T-helper 1 cell treated with Interleukin-12 subunit alpha and Interleukin-12 subunit beta and Interleukin-4 antibody, amounts not matched to agents 30 μg/mL and 1 μg/mL, for 36 hours (primary cell): Measurements from ENCODE around the gene MXRA7.
"Not testable (repeated sequence)": the region's sequence is repeated elsewhere in the genome, so short reads cannot be mapped to it uniquely, and the experiment has no call there.

ENCODE experiments used
- H3K27ac Mint-ChIP-seq: one replicate; pipeline ENCODE4 v1.8.0; 2021; ENCODE audit warnings: mild to moderate bottlenecking, mixed read lengths
- H3K27me3 Mint-ChIP-seq: one replicate; pipeline ENCODE4 v1.8.0; 2021; ENCODE audit warnings: low read depth, mixed read lengths
- H3K36me3 Mint-ChIP-seq: one replicate; pipeline ENCODE4 v1.8.0; 2021; ENCODE audit warnings: low read depth, mixed read lengths
- H3K4me1 Mint-ChIP-seq: one replicate; pipeline ENCODE4 v1.8.0; 2021; ENCODE audit warnings: low read depth, mixed read lengths
- H3K4me3 Mint-ChIP-seq: one replicate; pipeline ENCODE4 v1.8.0; 2021; ENCODE audit warnings: mild to moderate bottlenecking, moderate library complexity, mixed read lengths
- H3K9me3 Mint-ChIP-seq: one replicate; pipeline ENCODE4 v1.8.0; 2021; ENCODE audit warnings: mixed read lengths

Gene MXRA7

GRCh38 chr17:76727745-76728456 lies 17.1 kb upstream of the MXRA7 start:
- Mint-ChIP-seq H3K4me3 (peak overlapping the region; percentile 95), H3K27ac (peak overlapping the region; percentile 99), H3K36me3 (peaks cover 39% of the 10 kb centered on the region), H3K9me3 (no peaks in the 10 kb centered on the region), H3K27me3 (no peaks in the 10 kb centered on the region), H3K4me1 (peaks cover 28% of the 10 kb centered on the region)

- Mint-ChIP-seq H3K9me3 (no peaks in the 10 kb centered on the region), H3K27me3 (no peaks in the 10 kb centered on the region), H3K36me3 (peaks cover 42% of the 10 kb centered on the region), H3K27ac (peak within 1 kb of the TSS; percentile 99), H3K4me1 (peaks cover 32% of the 10 kb centered on the region), H3K4me3 (peak within 1 kb of the TSS; percentile 95)
Observed at GRCh38 chr17:76726776-76727718, 16.3 kb upstream of the MXRA7 start, which contains the start of gene METTL23. TSS of gene METTL23 (plus strand) at chr17:76726839. CDS start at chr17:76729711, 2,872 bp downstream.

GRCh38 chr17:76726231-76726775 lies 15.5 kb upstream of the MXRA7 start, which contains the start of gene JMJD6:
TSS of gene JMJD6 (minus strand) at chr17:76726606. CDS start at chr17:76726475, 131 bp downstream.
- no peaks in the 10 kb centered on the region for H3K9me3 Mint-ChIP-seq
- peak within 1 kb of the TSS; percentile 95 for H3K4me3 Mint-ChIP-seq
- H3K4me1 Mint-ChIP-seq, result peaks cover 34% of the 10 kb centered on the region
- no peaks in the 10 kb centered on the region for H3K27me3 Mint-ChIP-seq
- H3K27ac Mint-ChIP-seq, result peak within 1 kb of the TSS; percentile 99
- peaks cover 42% of the 10 kb centered on the region for H3K36me3 Mint-ChIP-seq

GRCh38 chr17:76725580-76726230 lies 14.9 kb upstream of the MXRA7 start:
- Mint-ChIP-seq H3K9me3 (no peaks in the 10 kb centered on the region), H3K4me3 (peak overlapping the region; percentile 95), H3K36me3 (peaks cover 45% of the 10 kb centered on the region), H3K27me3 (no peaks in the 10 kb centered on the region), H3K4me1 (peaks cover 36% of the 10 kb centered on the region), H3K27ac (peak overlapping the region; percentile 93)

- peaks cover 52% of the 10 kb centered on the region for H3K36me3 Mint-ChIP-seq
- H3K4me1 Mint-ChIP-seq, result peaks cover 31% of the 10 kb centered on the region
- no peak overlapping the region for H3K27ac Mint-ChIP-seq
- H3K4me3 Mint-ChIP-seq, result no peak overlapping the region
- no peaks in the 10 kb centered on the region for H3K9me3 Mint-ChIP-seq
- no peaks in the 10 kb centered on the region for H3K27me3 Mint-ChIP-seq
Observed at GRCh38 chr17:76723812-76724211, 13.0 kb upstream of the MXRA7 start.

GRCh38 chr17:76722977-76723376 lies 12.2 kb upstream of the MXRA7 start:
- Mint-ChIP-seq H3K4me1 (peaks cover 31% of the 10 kb centered on the region), H3K4me3 (peak overlapping the region; percentile 2), H3K36me3 (peaks cover 56% of the 10 kb centered on the region)
- not testable (repeated sequence) for H3K9me3 Mint-ChIP-seq, H3K27ac Mint-ChIP-seq, H3K27me3 Mint-ChIP-seq

GRCh38 chr17:76722279-76722678 lies 11.5 kb upstream of the MXRA7 start:
- H3K4me1 Mint-ChIP-seq, result peaks cover 25% of the 10 kb centered on the region
- no peaks in the 10 kb centered on the region for H3K27me3 Mint-ChIP-seq
- no peak overlapping the region for H3K4me3 Mint-ChIP-seq
- H3K9me3 Mint-ChIP-seq, result no peaks in the 10 kb centered on the region
- H3K36me3 Mint-ChIP-seq, result peaks cover 52% of the 10 kb centered on the region
- H3K27ac Mint-ChIP-seq, result no peak overlapping the region

- H3K27me3 Mint-ChIP-seq, result no peaks in the 10 kb centered on the region
- H3K36me3 Mint-ChIP-seq, result peaks cover 55% of the 10 kb centered on the region
- no peaks in the 10 kb centered on the region for H3K9me3 Mint-ChIP-seq
- H3K4me1 Mint-ChIP-seq, result peaks cover 27% of the 10 kb centered on the region
- no peak overlapping the region for H3K4me3 Mint-ChIP-seq
- no peak overlapping the region for H3K27ac Mint-ChIP-seq
Observed at GRCh38 chr17:76721463-76721862, 10.7 kb upstream of the MXRA7 start.

GRCh38 chr17:76720941-76721340 lies 10.2 kb upstream of the MXRA7 start:
- H3K9me3 Mint-ChIP-seq, result no peaks in the 10 kb centered on the region
- peaks cover 32% of the 10 kb centered on the region for H3K4me1 Mint-ChIP-seq
- no peak overlapping the region for H3K4me3 Mint-ChIP-seq
- H3K27me3 Mint-ChIP-seq, result no peaks in the 10 kb centered on the region
- peaks cover 60% of the 10 kb centered on the region for H3K36me3 Mint-ChIP-seq
- H3K27ac Mint-ChIP-seq, result no peak overlapping the region

- Mint-ChIP-seq H3K36me3 (peaks cover 56% of the 10 kb centered on the region), H3K27me3 (no peaks in the 10 kb centered on the region), H3K4me3 (no peak overlapping the region), H3K27ac (no peak overlapping the region), H3K4me1 (peaks cover 36% of the 10 kb centered on the region), H3K9me3 (no peaks in the 10 kb centered on the region)
Observed at GRCh38 chr17:76720211-76720610, 9.4 kb upstream of the MXRA7 start.

GRCh38 chr17:76718516-76718915 lies 7.8 kb upstream of the MXRA7 start:
- Mint-ChIP-seq H3K27me3 (no peaks in the 10 kb centered on the region), H3K9me3 (no peaks in the 10 kb centered on the region), H3K4me1 (peaks cover 43% of the 10 kb centered on the region), H3K4me3 (no peak overlapping the region), H3K36me3 (peaks cover 54% of the 10 kb centered on the region), H3K27ac (no peak overlapping the region)

GRCh38 chr17:76716839-76717215 lies 6.1 kb upstream of the MXRA7 start:
- H3K4me3 Mint-ChIP-seq, result no peak overlapping the region
- no peaks in the 10 kb centered on the region for H3K9me3 Mint-ChIP-seq
- peaks cover 41% of the 10 kb centered on the region for H3K4me1 Mint-ChIP-seq
- peak overlapping the region; percentile 78 for H3K27ac Mint-ChIP-seq
- peaks cover 52% of the 10 kb centered on the region for H3K36me3 Mint-ChIP-seq
- no peaks in the 10 kb centered on the region for H3K27me3 Mint-ChIP-seq

GRCh38 chr17:76716146-76716838 lies 5.5 kb upstream of the MXRA7 start:
- H3K27me3 Mint-ChIP-seq, result no peaks in the 10 kb centered on the region
- H3K27ac Mint-ChIP-seq, result peak overlapping the region; percentile 78
- H3K4me1 Mint-ChIP-seq, result peaks cover 39% of the 10 kb centered on the region
- H3K4me3 Mint-ChIP-seq, result no peak overlapping the region
- H3K9me3 Mint-ChIP-seq, result no peaks in the 10 kb centered on the region
- peaks cover 47% of the 10 kb centered on the region for H3K36me3 Mint-ChIP-seq

GRCh38 chr17:76715496-76715830 lies 4.7 kb upstream of the MXRA7 start:
- Mint-ChIP-seq H3K4me3 (no peak overlapping the region), H3K27ac (peak overlapping the region; percentile 78), H3K27me3 (no peaks in the 10 kb centered on the region), H3K9me3 (no peaks in the 10 kb centered on the region), H3K36me3 (peaks cover 40% of the 10 kb centered on the region), H3K4me1 (peaks cover 34% of the 10 kb centered on the region)
